K562 treated with DMSO at 1 percent for 48 hours (cell line): Measurements from ENCODE around the gene TXLNB. TPM values are rescaled to one million over a fixed set of nuclear protein-coding genes. Genes with fewer than 3 reads are reported as not detected.

Experiments used
- total RNA-seq: library from RNA; unstranded; fragments of 300-600 nt; gene quantifications from 2 replicates; pipeline ENCODE4 v1.2.3, GENCODE V29; 2022; ENCODE audit warnings: low replicate concordance; ENCODE audit errors: extremely low read depth

Gene TXLNB
- not detected in 2 replicates for total RNA-seq

DNA sequence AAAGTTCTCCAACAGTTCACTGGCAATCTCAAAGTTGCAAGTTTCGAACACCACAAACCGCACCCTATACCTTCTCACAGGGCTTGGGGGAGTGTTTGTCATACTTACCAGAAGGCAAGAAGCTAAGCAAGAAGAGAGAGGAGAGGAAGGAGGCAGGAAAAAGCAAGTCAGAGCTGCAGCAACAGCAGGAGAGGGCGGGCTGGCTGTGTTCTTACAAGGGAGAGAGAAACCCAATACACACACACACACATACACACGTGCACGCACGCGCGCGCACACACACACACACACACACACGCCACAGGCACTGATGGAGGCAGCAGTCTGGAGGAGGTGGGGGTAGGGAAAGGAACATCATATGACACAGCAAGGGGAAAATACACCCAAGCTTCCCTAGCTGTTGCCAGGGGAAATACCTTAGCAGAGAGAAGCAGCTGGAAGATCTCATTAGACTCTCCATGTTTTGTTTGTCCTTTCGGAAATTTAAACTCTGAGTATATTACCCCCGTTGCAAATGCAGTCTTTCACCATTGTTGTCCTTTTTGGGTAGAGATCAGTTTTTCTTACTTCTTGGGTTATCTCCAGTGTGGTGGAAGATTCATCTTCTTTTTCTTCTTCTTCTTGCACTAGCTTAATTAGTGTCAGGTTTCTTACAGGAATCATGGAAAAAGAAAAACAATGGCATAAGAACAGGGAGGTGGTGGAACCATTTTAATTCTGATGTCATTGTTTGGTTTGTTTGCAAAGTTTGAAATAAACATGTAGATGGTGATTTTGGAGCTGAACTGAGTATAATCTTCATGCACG lies at the start of gene TXLNB:
TSS of gene TXLNB (minus strand) at position 186 of the 807 bp plus-strand sequence. CDS start 3,099 bp downstream, outside the sequence.

Other genes with a start within 250 kb of the TXLNB start
- gene HECA, start 156.9 kb downstream of the TXLNB start, total RNA-seq: not detected in 2 replicates
- gene CITED2, start 82.7 kb upstream of the TXLNB start, total RNA-seq: not detected in 2 replicates